Measurements from ENCODE around the gene TRUB2.

Gene TRUB2

DNA sequence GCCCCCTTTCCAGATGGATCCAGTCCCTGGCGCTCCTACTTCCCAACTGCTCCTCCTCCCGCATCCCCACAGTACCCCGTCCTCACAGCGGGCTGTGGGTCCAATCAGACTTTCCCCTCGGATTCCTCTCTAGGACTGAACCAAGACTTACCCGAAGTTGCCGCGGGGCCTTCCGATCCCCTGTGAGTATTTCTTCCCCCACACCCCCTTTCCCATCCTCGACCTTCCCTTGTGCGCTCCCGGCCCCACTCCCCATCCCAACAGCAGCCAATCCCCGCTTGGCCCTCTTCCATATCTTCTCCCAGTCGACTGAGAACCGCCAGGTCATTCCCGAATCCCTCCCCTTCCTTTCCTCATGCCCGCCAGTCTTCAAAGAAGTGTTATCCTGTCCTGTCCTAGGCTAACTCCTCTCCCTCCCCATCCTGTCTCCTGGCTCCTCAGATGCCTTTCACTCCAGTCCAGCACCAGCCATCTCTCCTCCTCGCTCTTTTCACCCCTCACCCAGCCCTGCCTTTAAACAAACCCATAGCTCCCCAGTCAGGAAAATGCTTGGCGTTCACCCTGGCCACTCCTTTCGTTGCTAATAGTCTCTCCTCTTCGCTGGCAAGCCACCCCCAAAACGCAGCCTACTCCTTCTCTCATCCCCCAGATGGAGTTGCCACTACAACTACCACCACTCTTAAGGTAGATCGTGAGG, 45.5 kb downstream of the TRUB2 start:
- Histone ChIP-seq H3K9me3 (no peaks in the 10 kb centered on the region), H3K27me3 (no peaks in the 10 kb centered on the region), H3K36me3 (peaks cover 14 to 19% (median 19%) of the 10 kb centered on the region in 3 donors), H3K27ac (peak overlapping the region; percentile 80 to 83), H3K4me3 (peak overlapping the region; percentile 68 to 94), H3K4me1 (peaks cover 0 to 29% (median 22%) of the 10 kb centered on the region in 4 donors)
- no peak for TF ChIP-seq CTCF (IDR thresholded peaks at IDR 0.05)
- intact Hi-C loops (cut with DNase I; ENCODE audit: low total_unique reads) = no loop called here
- DNase-seq = peak in 1 of 2 donors; percentile 38

- Histone ChIP-seq H3K9me3 (no peaks in the 10 kb centered on the region), H3K36me3 (peaks cover 18 to 26% (median 25%) of the 10 kb centered on the region in 3 donors), H3K4me3 (peak within 1 kb of the TSS; percentile 68 to 94), H3K27ac (peak within 1 kb of the TSS; percentile 83 to 88), H3K27me3 (no peaks in the 10 kb centered on the region), H3K4me1 (peaks cover 0 to 29% (median 22%) of the 10 kb centered on the region in 4 donors)
- intact Hi-C loops (cut with DNase I; ENCODE audit: low total_unique reads) = no loop called here
- peak; percentile 100 for DNase-seq
- TF ChIP-seq CTCF (IDR thresholded peaks at IDR 0.05) = peak in 1 of 2 experiments; percentile 12
Measured at GRCh38 chr9:128276008-128276573, 46.2 kb downstream of the TRUB2 start, which contains the start of gene SWI5. TSS of gene SWI5 (plus strand) at chr9:128276276.

DNA sequence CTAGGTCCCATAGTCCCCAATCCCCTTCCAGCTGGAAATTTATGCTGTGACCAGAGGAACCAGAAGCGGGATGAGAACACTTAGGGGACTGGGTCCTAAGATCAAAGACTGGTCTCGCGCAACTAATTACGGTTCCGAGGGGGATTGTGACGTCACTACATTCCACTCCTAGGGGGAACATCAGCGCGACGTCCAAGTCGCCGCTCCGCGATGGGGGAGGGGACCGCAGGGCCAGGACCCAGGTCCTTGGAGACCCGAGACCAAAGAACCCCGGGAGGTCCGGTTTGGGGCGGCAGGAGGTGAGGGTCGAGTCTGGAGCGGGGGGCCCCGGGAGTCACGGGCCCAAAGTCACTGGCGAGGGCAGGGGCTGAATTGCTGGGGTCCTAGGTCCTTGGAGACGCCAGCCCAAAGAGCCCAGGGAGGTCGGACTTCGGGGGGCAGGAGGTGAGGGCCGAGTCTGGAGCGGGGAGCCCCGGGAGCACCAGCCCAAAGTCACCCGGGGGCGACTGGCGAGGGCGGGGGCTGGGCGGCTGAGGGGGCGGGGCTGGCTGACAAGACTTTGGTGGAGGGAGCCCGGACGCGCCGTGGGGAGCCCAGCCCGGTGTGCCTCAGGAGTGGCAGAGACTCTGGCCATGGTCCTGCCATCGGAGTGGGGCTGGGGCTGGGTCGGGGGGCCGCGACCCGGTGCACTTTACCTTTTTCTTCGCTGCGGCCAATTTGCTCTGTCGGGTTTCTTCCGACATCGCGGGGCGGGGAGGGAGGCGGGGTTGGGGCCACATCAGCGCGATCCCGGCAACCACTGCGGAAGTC, 46.8 kb downstream of the TRUB2 start, which contains the start of gene GOLGA2:
Gene GOLGA2 (minus strand): TSS at position 810 of the 810 bp plus-strand sequence. CDS start 31 bp downstream, at position 779.
- Histone ChIP-seq H3K9me3 (no peaks in the 10 kb centered on the region), H3K36me3 (peaks cover 18 to 30% (median 27%) of the 10 kb centered on the region in 3 donors), H3K4me1 (peaks cover 0 to 29% (median 22%) of the 10 kb centered on the region in 4 donors), H3K27ac (peak within 1 kb of the TSS; percentile 83 to 88), H3K4me3 (peak within 1 kb of the TSS; percentile 68 to 94), H3K27me3 (no peaks in the 10 kb centered on the region)
- DNase-seq = no peak
- intact Hi-C loops (cut with DNase I; ENCODE audit: low total_unique reads) = no loop called here
- TF ChIP-seq CTCF (IDR thresholded peaks at IDR 0.05) = no peak

- Histone ChIP-seq H3K9me3 (no peaks in the 10 kb centered on the region), H3K4me1 (peaks cover 0 to 29% (median 22%) of the 10 kb centered on the region in 4 donors), H3K27ac (no peak overlapping the region), H3K27me3 (no peaks in the 10 kb centered on the region), H3K4me3 (peak overlapping the region; percentile 68 to 94), H3K36me3 (peaks cover 18 to 36% (median 27%) of the 10 kb centered on the region in 3 donors)
- DNase-seq = no peak
- intact Hi-C loops (cut with DNase I; ENCODE audit: low total_unique reads) = no loop called here
- no peak for TF ChIP-seq CTCF (IDR thresholded peaks at IDR 0.05)
Measured at GRCh38 chr9:128274245-128274644, 48.0 kb downstream of the TRUB2 start.

DNA sequence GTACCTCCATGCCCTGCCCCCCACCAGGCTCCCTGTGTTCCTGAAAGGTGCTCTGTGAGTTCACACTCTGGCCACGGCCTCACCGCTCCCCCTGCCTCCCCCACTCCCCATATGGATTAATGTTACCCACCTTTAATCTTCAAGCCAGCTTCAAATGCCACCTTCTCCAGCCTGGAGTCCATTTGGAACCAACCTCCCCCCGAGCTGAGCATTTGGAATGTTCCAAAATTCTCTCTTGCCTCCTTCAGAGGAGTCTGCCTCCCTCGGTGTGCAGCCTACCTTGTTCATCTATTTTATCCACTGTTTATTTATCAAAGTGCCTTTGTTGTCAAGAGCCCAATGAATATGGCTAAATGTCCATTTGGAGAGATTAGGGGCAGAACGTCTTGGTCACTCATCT, 50.7 kb downstream of the TRUB2 start:
- no peaks in the 10 kb centered on the region for H3K27me3 ChIP-seq
- intact Hi-C loops (cut with DNase I; ENCODE audit: low total_unique reads) = no loop called here
- H3K27ac ChIP-seq = no peak overlapping the region

More for the DNA sequence above, 50.7 kb downstream of the TRUB2 start:
- no peak for DNase-seq
- no peak for TF ChIP-seq CTCF (IDR thresholded peaks at IDR 0.05)
- H3K4me1 ChIP-seq = peaks cover 0 to 18% (median 16%) of the 10 kb centered on the region in 4 donors
- H3K36me3 ChIP-seq = peaks cover 34 to 64% (median 49%) of the 10 kb centered on the region in 3 donors
- no peak overlapping the region for H3K4me3 ChIP-seq
- no peaks in the 10 kb centered on the region for H3K9me3 ChIP-seq

Data from tibial artery (tissue), 4 donors.